Limb (tissue), 2 donors: ENCODE measurements around the gene MAP3K8.

ENCODE experiments used
- DNase-seq, 2 donors: peaks; one replicate each; pipeline ENCODE4 v3.0.0-alpha.2; 2016; ENCODE audit errors: extremely low spot score in 2 of 2

Gene MAP3K8

GRCh38 chr10:30490289-30491000 is 56.5 kb downstream of the MAP3K8 start:
- DNase-seq = no peak

GRCh38 chr10:30491204-30491915 is 57.4 kb downstream of the MAP3K8 start:
- DNase-seq = no peak

- no peak for DNase-seq
Measured at GRCh38 chr10:30491916-30492515, 58.0 kb downstream of the MAP3K8 start.

GRCh38 chr10:30493609-30494530 is 59.9 kb downstream of the MAP3K8 start:
- no peak for DNase-seq

GRCh38 chr10:30494558-30494957 is 60.6 kb downstream of the MAP3K8 start:
- DNase-seq = no peak

- DNase-seq = no peak
Measured at GRCh38 chr10:30495687-30496086, 61.7 kb downstream of the MAP3K8 start.

- no peak for DNase-seq
Measured at GRCh38 chr10:30499816-30500215, 65.8 kb downstream of the MAP3K8 start.

- DNase-seq = no peak
Measured at GRCh38 chr10:30500534-30500933, 66.5 kb downstream of the MAP3K8 start.

GRCh38 chr10:30500963-30501504 is 67.0 kb downstream of the MAP3K8 start:
- no peak for DNase-seq

- no peak for DNase-seq
Measured at GRCh38 chr10:30502266-30503060, 68.5 kb downstream of the MAP3K8 start.

- no peak for DNase-seq
Measured at GRCh38 chr10:30503700-30504266, 69.8 kb downstream of the MAP3K8 start.

GRCh38 chr10:30505543-30506298 is 71.7 kb downstream of the MAP3K8 start:
- DNase-seq = no peak

GRCh38 chr10:30509508-30509907 is 75.5 kb downstream of the MAP3K8 start:
- no peak for DNase-seq

- DNase-seq = no peak
Measured at GRCh38 chr10:30510184-30510931, 76.4 kb downstream of the MAP3K8 start.

- DNase-seq = no peak
Measured at GRCh38 chr10:30510932-30511700, 77.1 kb downstream of the MAP3K8 start.
